GM23338 (cell line): ENCODE results near the gene NECTIN2.
"Not testable (repeated sequence)": the region's sequence is repeated elsewhere in the genome, so short reads cannot be mapped to it uniquely, and the experiment has no call there.

ENCODE experiments used
- CREB1 ChIP-seq: fragments of 250-450 bp; sonication (Bioruptor Pico); IDR thresholded peaks from 2 replicates; pipeline ENCODE4 v1.5.0; 2020; ENCODE audit warnings: low read depth, mild to moderate bottlenecking, moderate library complexity
- EZH2 ChIP-seq: fragments of 200-600 bp; sonication (generic); IDR thresholded peaks from one replicate; pipeline ENCODE4 v1.8.0; 2017; ENCODE audit warnings: antibody characterized with exemption, mild to moderate bottlenecking, low read depth; ENCODE audit not compliant: unreplicated experiment
- EZH2phosphoT487 ChIP-seq: fragments of 200-600 bp; sonication (generic); IDR thresholded peaks from one replicate; pipeline ENCODE4 v1.8.1; 2018; ENCODE audit warnings: antibody characterized with exemption; ENCODE audit not compliant: unreplicated experiment
- JUNB ChIP-seq: IDR thresholded peaks from one replicate; pipeline ENCODE4 v1.6.1; 2016; ENCODE audit warnings: antibody characterized with exemption; ENCODE audit not compliant: unreplicated experiment
- NANOG ChIP-seq: IDR thresholded peaks from 2 replicates; pipeline ENCODE4 v1.6.1; 2016; ENCODE audit warnings: antibody characterized with exemption, borderline replicate concordance
- POLR2AphosphoS5 ChIP-seq: IDR thresholded peaks from 2 replicates; pipeline ENCODE4 v1.6.1; 2016; ENCODE audit warnings: antibody characterized with exemption, low read depth
- STAT1 ChIP-seq: IDR thresholded peaks from one replicate; pipeline ENCODE4 v1.6.1; 2016; ENCODE audit warnings: antibody characterized with exemption; ENCODE audit not compliant: unreplicated experiment
- ZNF114 ChIP-seq: fragments of 250-450 bp; sonication (Bioruptor Pico); IDR thresholded peaks from 2 replicates; pipeline ENCODE4 v1.5.0; 2020; ENCODE audit warnings: mild to moderate bottlenecking, moderate library complexity
- ZNF331 ChIP-seq: fragments of 250-450 bp; sonication (Bioruptor Pico); IDR thresholded peaks from 2 replicates; pipeline ENCODE4 v1.5.0; 2020; ENCODE audit warnings: low read depth, mild to moderate bottlenecking, moderate library complexity
- TF ChIP-seq, protein P1 (sequence below), 2 experiments: fragments of 200-600 bp in 1 of 2; sonication (generic) in 1 of 2; conservative IDR thresholded peaks; 2 replicates each; pipeline versions ENCODE4 v1.5.1 to v1.6.1; 2016 to 2017; ENCODE audit warnings: antibody characterized with exemption in 2 of 2, low read depth in 2 of 2, mild to moderate bottlenecking in 2 of 2, moderate library complexity in 1 of 2
- TF ChIP-seq, protein P2 (sequence below): IDR thresholded peaks from one replicate; pipeline ENCODE4 v1.6.1; 2018; ENCODE audit warnings: antibody characterized with exemption; ENCODE audit not compliant: unreplicated experiment

DNA sequence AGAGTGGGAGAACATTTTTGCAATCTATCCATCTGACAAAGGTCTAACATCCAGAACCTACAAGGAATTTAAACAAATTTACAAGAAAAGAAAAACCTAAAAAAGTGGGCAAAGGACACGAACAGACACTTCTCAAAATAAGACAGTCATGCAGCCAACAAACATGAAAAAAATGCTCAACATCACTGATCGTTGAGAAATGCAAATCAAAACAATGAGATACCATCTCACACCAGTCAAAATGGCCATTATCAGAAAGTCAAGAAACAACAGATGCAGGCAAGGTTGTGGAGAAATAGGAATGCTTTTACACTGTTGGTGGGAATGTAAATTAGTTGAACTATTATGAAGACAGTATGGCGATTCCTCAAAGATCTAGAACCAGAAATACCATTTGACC is 15.5 kb downstream of the NECTIN2 start:
- TF ChIP-seq, protein P1, sequence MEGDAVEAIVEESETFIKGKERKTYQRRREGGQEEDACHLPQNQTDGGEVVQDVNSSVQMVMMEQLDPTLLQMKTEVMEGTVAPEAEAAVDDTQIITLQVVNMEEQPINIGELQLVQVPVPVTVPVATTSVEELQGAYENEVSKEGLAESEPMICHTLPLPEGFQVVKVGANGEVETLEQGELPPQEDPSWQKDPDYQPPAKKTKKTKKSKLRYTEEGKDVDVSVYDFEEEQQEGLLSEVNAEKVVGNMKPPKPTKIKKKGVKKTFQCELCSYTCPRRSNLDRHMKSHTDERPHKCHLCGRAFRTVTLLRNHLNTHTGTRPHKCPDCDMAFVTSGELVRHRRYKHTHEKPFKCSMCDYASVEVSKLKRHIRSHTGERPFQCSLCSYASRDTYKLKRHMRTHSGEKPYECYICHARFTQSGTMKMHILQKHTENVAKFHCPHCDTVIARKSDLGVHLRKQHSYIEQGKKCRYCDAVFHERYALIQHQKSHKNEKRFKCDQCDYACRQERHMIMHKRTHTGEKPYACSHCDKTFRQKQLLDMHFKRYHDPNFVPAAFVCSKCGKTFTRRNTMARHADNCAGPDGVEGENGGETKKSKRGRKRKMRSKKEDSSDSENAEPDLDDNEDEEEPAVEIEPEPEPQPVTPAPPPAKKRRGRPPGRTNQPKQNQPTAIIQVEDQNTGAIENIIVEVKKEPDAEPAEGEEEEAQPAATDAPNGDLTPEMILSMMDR (conservative IDR thresholded peaks at IDR 0.05; ENCODE audit: low read depth in 2 of 2): not testable (repeated sequence)
- not testable (repeated sequence) for TF ChIP-seq JUNB; EZH2phosphoT487; STAT1; EZH2; ZNF331 (CRISPR knock-in tag); POLR2AphosphoS5; NANOG; ZNF114 (CRISPR knock-in tag); CREB1
- TF ChIP-seq, protein P2, sequence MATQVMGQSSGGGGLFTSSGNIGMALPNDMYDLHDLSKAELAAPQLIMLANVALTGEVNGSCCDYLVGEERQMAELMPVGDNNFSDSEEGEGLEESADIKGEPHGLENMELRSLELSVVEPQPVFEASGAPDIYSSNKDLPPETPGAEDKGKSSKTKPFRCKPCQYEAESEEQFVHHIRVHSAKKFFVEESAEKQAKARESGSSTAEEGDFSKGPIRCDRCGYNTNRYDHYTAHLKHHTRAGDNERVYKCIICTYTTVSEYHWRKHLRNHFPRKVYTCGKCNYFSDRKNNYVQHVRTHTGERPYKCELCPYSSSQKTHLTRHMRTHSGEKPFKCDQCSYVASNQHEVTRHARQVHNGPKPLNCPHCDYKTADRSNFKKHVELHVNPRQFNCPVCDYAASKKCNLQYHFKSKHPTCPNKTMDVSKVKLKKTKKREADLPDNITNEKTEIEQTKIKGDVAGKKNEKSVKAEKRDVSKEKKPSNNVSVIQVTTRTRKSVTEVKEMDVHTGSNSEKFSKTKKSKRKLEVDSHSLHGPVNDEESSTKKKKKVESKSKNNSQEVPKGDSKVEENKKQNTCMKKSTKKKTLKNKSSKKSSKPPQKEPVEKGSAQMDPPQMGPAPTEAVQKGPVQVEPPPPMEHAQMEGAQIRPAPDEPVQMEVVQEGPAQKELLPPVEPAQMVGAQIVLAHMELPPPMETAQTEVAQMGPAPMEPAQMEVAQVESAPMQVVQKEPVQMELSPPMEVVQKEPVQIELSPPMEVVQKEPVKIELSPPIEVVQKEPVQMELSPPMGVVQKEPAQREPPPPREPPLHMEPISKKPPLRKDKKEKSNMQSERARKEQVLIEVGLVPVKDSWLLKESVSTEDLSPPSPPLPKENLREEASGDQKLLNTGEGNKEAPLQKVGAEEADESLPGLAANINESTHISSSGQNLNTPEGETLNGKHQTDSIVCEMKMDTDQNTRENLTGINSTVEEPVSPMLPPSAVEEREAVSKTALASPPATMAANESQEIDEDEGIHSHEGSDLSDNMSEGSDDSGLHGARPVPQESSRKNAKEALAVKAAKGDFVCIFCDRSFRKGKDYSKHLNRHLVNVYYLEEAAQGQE: not testable (repeated sequence)
